ENCODE measurements around the gene ADAMTSL5. TPM values are rescaled to one million over a fixed set of nuclear protein-coding genes. Genes with fewer than 3 reads are reported as not detected.
A peak's percentile ranks its signal among the peaks of the same experiment; 100 is the strongest.

Gene ADAMTSL5
- total and polyA plus RNA-seq, 2 of the 13 experiments (the other 11 are each of a cell fraction or from before 2014, with no cell fraction given): 0.60 to 2.7 TPM

GRCh38 chr19:1478934-1479707 is 33.7 kb downstream of the ADAMTSL5 start, which contains the start of gene C19orf25 (continued):
- no peak for TF ChIP-seq FOXP4 (CRISPR knock-in tag; IDR thresholded peaks at IDR 0.05)
- TF ChIP-seq ZNF572 (CRISPR knock-in tag; IDR thresholded peaks at IDR 0.05): peak; percentile 74; the same call in 1 of the 2 replicates
- TF ChIP-seq, protein P1, sequence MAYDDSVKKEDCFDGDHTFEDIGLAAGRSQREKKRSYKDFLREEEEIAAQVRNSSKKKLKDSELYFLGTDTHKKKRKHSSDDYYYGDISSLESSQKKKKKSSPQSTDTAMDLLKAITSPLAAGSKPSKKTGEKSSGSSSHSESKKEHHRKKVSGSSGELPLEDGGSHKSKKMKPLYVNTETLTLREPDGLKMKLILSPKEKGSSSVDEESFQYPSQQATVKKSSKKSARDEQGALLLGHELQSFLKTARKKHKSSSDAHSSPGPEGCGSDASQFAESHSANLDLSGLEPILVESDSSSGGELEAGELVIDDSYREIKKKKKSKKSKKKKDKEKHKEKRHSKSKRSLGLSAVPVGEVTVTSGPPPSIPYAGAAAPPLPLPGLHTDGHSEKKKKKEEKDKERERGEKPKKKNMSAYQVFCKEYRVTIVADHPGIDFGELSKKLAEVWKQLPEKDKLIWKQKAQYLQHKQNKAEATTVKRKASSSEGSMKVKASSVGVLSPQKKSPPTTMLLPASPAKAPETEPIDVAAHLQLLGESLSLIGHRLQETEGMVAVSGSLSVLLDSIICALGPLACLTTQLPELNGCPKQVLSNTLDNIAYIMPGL (CRISPR knock-in tag; IDR thresholded peaks at IDR 0.05; ENCODE audit: borderline replicate concordance in 1 of 2, low read depth in 1 of 2): peak; percentile 36 to 54; a peak in 2 of 4 replicates
- TF ChIP-seq, protein P2, sequence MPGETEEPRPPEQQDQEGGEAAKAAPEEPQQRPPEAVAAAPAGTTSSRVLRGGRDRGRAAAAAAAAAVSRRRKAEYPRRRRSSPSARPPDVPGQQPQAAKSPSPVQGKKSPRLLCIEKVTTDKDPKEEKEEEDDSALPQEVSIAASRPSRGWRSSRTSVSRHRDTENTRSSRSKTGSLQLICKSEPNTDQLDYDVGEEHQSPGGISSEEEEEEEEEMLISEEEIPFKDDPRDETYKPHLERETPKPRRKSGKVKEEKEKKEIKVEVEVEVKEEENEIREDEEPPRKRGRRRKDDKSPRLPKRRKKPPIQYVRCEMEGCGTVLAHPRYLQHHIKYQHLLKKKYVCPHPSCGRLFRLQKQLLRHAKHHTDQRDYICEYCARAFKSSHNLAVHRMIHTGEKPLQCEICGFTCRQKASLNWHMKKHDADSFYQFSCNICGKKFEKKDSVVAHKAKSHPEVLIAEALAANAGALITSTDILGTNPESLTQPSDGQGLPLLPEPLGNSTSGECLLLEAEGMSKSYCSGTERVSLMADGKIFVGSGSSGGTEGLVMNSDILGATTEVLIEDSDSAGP (CRISPR knock-in tag; IDR thresholded peaks at IDR 0.05; ENCODE audit: borderline replicate concordance): peak; percentile 100
- TF ChIP-seq ZNF790 (CRISPR knock-in tag; IDR thresholded peaks at IDR 0.05; ENCODE audit: borderline replicate concordance): peak; percentile 28; the same call in 1 of the 2 replicates
- no peak for TF ChIP-seq IKZF4 (CRISPR knock-in tag; IDR thresholded peaks at IDR 0.05; ENCODE audit: borderline replicate concordance, low read depth, not compliant biosample characterization)
- TF ChIP-seq ZNF383 (CRISPR knock-in tag; IDR thresholded peaks at IDR 0.05; ENCODE audit: borderline replicate concordance): no peak
- peak; percentile 19; the same call in 1 of the 2 replicates for TF ChIP-seq ZNF558 (CRISPR knock-in tag; IDR thresholded peaks at IDR 0.05; ENCODE audit: borderline replicate concordance)
- TF ChIP-seq, protein P3, sequence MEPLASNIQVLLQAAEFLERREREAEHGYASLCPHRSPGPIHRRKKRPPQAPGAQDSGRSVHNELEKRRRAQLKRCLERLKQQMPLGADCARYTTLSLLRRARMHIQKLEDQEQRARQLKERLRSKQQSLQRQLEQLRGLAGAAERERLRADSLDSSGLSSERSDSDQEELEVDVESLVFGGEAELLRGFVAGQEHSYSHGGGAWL (CRISPR knock-in tag; IDR thresholded peaks at IDR 0.05): no peak; the same call in 1 of the 2 replicates
- TF ChIP-seq, protein P4, sequence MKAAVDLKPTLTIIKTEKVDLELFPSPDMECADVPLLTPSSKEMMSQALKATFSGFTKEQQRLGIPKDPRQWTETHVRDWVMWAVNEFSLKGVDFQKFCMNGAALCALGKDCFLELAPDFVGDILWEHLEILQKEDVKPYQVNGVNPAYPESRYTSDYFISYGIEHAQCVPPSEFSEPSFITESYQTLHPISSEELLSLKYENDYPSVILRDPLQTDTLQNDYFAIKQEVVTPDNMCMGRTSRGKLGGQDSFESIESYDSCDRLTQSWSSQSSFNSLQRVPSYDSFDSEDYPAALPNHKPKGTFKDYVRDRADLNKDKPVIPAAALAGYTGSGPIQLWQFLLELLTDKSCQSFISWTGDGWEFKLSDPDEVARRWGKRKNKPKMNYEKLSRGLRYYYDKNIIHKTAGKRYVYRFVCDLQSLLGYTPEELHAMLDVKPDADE (CRISPR knock-in tag; IDR thresholded peaks at IDR 0.05): no peak
- TF ChIP-seq, protein P5, sequence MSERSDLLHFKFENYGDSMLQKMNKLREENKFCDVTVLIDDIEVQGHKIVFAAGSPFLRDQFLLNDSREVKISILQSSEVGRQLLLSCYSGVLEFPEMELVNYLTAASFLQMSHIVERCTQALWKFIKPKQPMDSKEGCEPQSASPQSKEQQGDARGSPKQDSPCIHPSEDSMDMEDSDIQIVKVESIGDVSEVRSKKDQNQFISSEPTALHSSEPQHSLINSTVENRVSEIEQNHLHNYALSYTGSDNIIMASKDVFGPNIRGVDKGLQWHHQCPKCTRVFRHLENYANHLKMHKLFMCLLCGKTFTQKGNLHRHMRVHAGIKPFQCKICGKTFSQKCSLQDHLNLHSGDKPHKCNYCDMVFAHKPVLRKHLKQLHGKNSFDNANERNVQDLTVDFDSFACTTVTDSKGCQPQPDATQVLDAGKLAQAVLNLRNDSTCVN (CRISPR knock-in tag; IDR thresholded peaks at IDR 0.05; ENCODE audit: borderline replicate concordance): peak; percentile 58; the same call in 1 of the 2 replicates
- no peak for TF ChIP-seq ZSCAN20 (CRISPR knock-in tag; IDR thresholded peaks at IDR 0.05; ENCODE audit: borderline replicate concordance)
- peak; percentile 85 for TF ChIP-seq POLR2AphosphoS5 (IDR thresholded peaks at IDR 0.05; ENCODE audit: low read depth, low read length)
- no peak for TF ChIP-seq ARNT2 (CRISPR knock-in tag; IDR thresholded peaks at IDR 0.05; ENCODE audit: low read depth)
- TF ChIP-seq ZNF629 (CRISPR knock-in tag; conservative IDR thresholded peaks at IDR 0.05): no peak
- TF ChIP-seq ZZZ3 (CRISPR knock-in tag; IDR thresholded peaks at IDR 0.05; ENCODE audit: borderline replicate concordance): no peak
- TF ChIP-seq ZNF747 (CRISPR knock-in tag; IDR thresholded peaks at IDR 0.05; ENCODE audit: borderline replicate concordance): no peak
- peak; percentile 19; the same call in 1 of the 2 replicates for TF ChIP-seq TGIF2 (CRISPR knock-in tag; IDR thresholded peaks at IDR 0.05)
- no peak for TF ChIP-seq ZNF496 (CRISPR knock-in tag; IDR thresholded peaks at IDR 0.05; ENCODE audit: insufficient replicate concordance)

Data from HepG2 (cell line).